ENCODE data around the gene NCKAP5.

GRCh38 chr2:132726155-132726554 is 842.1 kb downstream of the NCKAP5 start:
- TF ChIP-seq CTCF (IDR thresholded peaks at IDR 0.05): no peak
- no peak for TF ChIP-seq EP300 (IDR thresholded peaks at IDR 0.05)
